ENCODE measurements around the gene KRTAP5-11. TPM values are rescaled to one million over a fixed set of nuclear protein-coding genes. Genes with fewer than 3 reads are reported as not detected.
"Not testable (repeated sequence)": the region's sequence is repeated elsewhere in the genome, so short reads cannot be mapped to it uniquely, and the experiment has no call there.

KRTAP5-11 gene
- total RNA-seq, 1 donor from 2014 or later, result not detected

DNA sequence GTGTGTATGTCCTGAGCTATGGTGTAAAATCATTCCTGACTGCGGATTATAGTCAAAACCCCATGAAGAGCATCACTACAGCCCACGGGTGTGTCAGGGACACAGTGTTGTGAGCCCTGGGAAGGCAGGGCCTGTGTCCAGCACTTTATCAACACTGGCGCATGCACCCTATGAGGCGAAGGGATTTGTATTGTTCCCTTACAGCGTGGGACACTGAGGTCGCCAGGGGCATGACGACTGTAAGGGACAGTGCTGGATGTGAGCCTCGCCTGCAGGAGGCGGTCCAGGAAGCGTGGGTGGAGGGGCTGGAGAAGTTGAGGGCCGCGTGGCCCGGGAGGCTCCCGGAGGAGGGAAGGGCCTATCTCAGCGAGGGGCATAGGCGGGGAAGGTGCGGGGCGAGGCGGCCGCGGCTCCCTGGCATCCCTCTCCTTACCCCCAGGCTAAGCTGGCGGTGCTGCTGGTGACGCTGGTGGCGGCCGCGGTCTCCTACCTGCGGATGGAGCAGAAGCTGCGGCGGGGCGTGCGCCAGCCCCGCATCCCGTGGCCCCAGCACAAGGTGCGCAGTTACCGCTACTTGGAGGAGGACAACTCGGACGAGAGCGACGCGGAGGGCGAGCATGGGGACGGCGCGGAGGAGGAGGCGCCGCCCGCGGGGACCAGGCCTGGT is 24.3 kb upstream of the KRTAP5-11 start:
- intact Hi-C loops (cut with DNase I); H3K4me1 ChIP-seq; DNase-seq (ENCODE audit: extremely low spot score in 2 of 2); H3K27me3 ChIP-seq; H3K9me3 ChIP-seq; H3K4me3 ChIP-seq; H3K36me3 ChIP-seq; H3K27ac ChIP-seq: not testable (repeated sequence)

DNA sequence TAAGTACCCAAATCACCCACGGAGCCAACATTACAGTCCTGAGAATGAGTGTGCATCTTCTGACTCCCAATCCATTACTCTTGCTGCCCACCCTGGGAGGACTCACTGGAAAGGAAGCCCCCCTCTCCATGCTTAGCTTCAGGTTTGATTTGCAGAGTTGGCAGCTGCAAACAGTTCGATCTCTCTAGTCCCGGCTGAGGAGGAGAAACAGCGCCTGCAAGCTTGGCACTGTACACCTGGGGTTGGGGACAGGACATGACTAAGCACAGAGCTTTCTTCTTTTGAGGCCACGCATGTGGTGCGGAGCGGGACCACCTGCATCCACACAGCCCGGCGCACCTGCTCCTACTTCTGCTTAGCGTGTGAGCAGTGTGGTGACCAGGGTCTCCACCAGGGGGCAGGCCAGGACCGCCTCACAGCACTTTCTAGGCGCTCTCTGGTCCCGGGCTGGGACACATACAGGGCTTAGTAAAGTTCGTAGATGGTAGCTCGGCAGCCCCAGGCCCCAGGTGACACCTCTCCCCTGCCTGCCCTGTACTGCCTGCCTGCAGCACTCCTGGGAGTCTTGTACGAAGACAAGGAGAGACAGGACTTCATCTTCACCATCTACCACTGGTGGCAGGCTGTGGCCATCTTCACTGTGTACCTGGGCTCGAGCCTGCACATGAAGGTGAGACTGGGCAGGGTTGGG is 22.3 kb upstream of the KRTAP5-11 start:
- H3K27me3 ChIP-seq; H3K27ac ChIP-seq; H3K4me3 ChIP-seq; H3K9me3 ChIP-seq; intact Hi-C loops (cut with DNase I); H3K4me1 ChIP-seq; H3K36me3 ChIP-seq; DNase-seq (ENCODE audit: extremely low spot score in 2 of 2): not testable (repeated sequence)

DNA sequence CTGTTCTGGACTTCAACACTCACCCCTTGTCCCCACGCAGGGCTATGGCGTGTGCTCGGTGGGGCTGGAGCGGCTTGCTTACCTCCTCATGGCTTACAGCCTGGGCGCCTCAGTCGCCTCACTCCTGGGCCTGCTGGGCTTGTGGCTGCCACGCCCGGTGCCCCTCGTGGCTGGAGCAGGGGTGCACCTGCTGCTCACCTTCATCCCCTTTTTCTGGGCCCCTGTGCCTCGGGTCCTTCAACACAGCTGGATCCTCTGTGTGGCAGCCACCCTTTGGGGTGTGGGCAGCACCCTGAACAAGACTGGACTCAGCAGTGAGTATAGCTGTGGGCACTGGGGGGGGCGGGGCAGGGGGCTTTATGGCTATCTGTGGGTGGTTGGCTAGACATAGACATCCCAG is 20.5 kb upstream of the KRTAP5-11 start:
- H3K27me3 ChIP-seq; intact Hi-C loops (cut with DNase I): not testable (repeated sequence)

DNA sequence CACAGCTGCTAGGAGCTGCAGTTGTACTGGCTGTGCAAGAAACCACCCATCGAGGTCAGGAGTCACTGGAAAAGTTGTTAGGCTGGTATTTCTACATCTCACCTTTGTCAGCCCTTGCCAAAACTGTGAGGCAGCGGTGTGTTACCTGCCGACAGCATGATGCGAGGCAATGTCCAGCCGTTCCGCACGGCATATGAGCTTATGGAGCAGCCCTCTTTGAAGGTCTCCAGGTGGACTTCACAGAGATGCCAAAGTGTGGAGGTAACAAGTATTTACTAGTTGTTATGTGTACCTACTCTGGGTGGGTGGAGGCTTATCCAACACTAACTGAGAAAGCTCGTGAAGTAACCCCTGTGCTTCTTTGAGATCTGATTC is 6.9 kb upstream of the KRTAP5-11 start:
- intact Hi-C loops (cut with DNase I); H3K4me3 ChIP-seq; H3K4me1 ChIP-seq; H3K27ac ChIP-seq; H3K9me3 ChIP-seq; H3K36me3 ChIP-seq; H3K27me3 ChIP-seq; DNase-seq (ENCODE audit: extremely low spot score in 2 of 2): not testable (repeated sequence)

More for the DNA sequence above, 20.5 kb upstream of the KRTAP5-11 start:
- not testable (repeated sequence) for H3K4me1 ChIP-seq; DNase-seq (ENCODE audit: extremely low spot score in 2 of 2); H3K36me3 ChIP-seq; H3K9me3 ChIP-seq; H3K27ac ChIP-seq; H3K4me3 ChIP-seq

DNA sequence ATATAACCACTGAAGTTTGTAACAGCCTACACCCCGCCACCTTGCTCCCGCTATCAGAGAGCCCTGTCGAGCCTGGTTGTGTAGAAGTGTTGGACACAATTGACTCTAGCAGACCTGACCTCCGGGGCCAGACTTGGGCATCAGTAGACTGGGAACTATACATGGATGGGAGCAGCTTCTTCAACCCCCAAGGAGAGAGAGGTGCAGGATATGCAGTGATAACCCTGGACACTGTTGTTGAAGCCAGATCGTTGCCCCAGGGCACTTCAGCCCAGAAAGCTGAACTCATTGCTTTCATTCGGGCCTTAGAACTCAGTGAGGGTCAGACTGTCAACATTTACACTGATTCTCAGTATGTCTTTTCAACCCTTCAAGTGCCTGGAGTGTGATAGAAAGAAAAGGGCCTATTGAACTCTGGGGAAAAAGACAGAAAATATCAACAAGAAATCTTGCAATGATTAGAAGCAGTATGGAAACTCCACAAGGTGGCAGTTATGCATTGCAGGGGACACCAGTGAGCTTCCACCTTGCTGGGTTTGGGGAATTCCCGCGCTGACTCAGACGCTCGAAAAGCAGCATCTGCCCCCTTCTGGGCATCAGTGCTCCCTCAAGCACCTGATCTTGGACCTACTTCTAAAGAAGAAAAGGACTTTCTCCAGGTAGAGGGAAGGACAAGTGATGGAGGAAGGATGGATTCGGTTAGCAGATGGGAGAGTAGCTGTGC is 6.3 kb upstream of the KRTAP5-11 start:
- H3K4me3 ChIP-seq; intact Hi-C loops (cut with DNase I); H3K9me3 ChIP-seq; H3K27ac ChIP-seq; DNase-seq (ENCODE audit: extremely low spot score in 2 of 2); H3K36me3 ChIP-seq; H3K4me1 ChIP-seq; H3K27me3 ChIP-seq: not testable (repeated sequence)

DNA sequence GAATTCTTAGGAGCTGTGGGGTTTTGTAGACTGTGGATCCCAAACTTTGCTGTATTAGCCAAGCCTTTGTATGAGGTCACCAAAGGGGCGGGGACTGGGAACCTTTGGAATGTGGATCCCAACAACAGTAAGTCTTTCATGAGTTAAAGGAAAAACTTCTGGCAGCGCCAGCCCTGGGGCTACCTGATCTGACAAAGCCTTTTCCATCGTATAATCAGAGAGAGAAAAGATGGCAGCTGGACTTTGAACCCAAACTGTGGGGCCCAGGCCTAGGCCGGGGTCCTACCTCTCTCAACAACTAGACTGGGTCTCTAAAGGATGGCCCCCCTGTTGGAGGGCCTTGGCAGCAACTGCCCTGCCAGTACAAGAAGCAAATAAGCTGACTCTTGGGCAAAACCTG is 5.6 kb upstream of the KRTAP5-11 start:
- H3K4me3 ChIP-seq; DNase-seq (ENCODE audit: extremely low spot score in 2 of 2); H3K9me3 ChIP-seq; intact Hi-C loops (cut with DNase I); H3K4me1 ChIP-seq; H3K27ac ChIP-seq; H3K36me3 ChIP-seq; H3K27me3 ChIP-seq: not testable (repeated sequence)

DNA sequence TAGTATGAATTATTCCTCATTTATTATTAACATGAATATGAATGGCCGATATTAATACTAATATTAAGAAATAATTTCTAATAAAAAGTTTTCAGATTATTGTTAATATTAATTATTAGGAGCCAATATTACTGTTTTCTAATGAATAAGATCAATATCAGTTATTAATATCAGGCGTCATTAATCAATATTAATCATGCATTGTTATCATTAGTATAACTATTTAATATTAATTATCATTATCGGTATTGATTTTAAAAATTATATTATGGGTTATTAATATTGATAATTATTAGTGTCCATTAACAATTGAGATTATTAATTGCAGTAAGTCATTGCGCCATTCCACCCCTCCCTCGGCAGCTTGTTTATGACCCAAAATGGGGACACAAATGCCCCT is 3.0 kb upstream of the KRTAP5-11 start:
- H3K4me1 ChIP-seq; H3K9me3 ChIP-seq; DNase-seq (ENCODE audit: extremely low spot score in 2 of 2); H3K4me3 ChIP-seq; H3K27me3 ChIP-seq; H3K36me3 ChIP-seq; H3K27ac ChIP-seq; intact Hi-C loops (cut with DNase I): not testable (repeated sequence)

DNA sequence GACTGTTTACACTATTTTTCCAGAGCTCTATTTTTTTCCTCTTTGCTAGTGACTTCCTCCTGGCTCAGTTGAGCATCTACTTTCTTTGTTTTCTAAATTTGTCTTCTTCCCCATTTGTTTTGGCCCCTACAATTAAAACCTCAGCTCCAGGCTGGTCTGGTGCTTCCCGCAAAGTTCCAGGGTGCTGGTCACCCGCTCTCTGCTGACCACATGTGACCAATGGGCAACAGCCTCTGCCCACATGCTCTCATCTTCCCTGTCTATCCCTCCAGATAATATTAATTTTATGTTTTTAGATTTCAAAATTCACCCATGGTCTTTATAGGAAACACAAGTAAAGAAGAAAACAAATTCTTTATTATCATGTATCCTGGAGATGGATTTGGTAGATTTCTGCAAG is 294 bp upstream of the KRTAP5-11 start:
- H3K36me3 ChIP-seq; H3K27ac ChIP-seq; intact Hi-C loops (cut with DNase I); DNase-seq (ENCODE audit: extremely low spot score in 2 of 2); H3K4me3 ChIP-seq; H3K27me3 ChIP-seq; H3K9me3 ChIP-seq; H3K4me1 ChIP-seq: not testable (repeated sequence)

DNA sequence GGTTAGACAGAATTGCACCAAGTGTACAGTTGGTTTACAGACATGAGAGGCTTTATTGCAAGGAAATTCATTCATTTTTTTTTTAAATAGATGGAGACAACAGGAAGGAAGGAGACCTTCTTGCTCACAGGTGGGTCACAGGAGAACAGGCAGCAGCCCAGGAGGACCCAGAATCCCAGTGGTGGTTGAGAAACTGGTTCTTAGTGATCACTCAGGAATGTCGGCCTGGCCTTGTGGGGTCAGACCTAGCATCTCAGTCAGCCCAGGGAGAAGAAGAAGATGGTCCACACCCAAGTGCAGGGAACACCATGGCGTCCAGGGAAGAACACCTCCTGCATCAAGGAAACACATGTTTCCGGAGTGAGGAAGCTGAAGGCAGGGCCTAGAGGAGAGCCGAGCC is 849 bp downstream of the KRTAP5-11 start:
- no peaks in the 10 kb centered on the region for H3K27me3 ChIP-seq
- TF ChIP-seq, protein P1, sequence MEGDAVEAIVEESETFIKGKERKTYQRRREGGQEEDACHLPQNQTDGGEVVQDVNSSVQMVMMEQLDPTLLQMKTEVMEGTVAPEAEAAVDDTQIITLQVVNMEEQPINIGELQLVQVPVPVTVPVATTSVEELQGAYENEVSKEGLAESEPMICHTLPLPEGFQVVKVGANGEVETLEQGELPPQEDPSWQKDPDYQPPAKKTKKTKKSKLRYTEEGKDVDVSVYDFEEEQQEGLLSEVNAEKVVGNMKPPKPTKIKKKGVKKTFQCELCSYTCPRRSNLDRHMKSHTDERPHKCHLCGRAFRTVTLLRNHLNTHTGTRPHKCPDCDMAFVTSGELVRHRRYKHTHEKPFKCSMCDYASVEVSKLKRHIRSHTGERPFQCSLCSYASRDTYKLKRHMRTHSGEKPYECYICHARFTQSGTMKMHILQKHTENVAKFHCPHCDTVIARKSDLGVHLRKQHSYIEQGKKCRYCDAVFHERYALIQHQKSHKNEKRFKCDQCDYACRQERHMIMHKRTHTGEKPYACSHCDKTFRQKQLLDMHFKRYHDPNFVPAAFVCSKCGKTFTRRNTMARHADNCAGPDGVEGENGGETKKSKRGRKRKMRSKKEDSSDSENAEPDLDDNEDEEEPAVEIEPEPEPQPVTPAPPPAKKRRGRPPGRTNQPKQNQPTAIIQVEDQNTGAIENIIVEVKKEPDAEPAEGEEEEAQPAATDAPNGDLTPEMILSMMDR (IDR thresholded peaks at IDR 0.05), result no peak
- TF ChIP-seq POLR2AphosphoS5 (IDR thresholded peaks at IDR 0.05; ENCODE audit: insufficient read depth in 1 of 2, low read depth in 1 of 2), result no peak
- no peak for TF ChIP-seq POLR2A (IDR thresholded peaks at IDR 0.05)
- intact Hi-C loops (cut with DNase I), result no loop called here
- no peaks in the 10 kb centered on the region for H3K9me3 ChIP-seq
- no peak for DNase-seq (ENCODE audit: extremely low spot score in 2 of 2)
- H3K4me1 ChIP-seq, result no peaks in the 10 kb centered on the region
- no peaks in the 10 kb centered on the region for H3K36me3 ChIP-seq
- no peak overlapping the region for H3K27ac ChIP-seq
- H3K4me3 ChIP-seq, result no peak overlapping the region
